Measurements from ENCODE around the gene MAP2K1.
A peak's percentile ranks its signal among the peaks of the same experiment; 100 is the strongest.
"Not testable (repeated sequence)": the region's sequence is repeated elsewhere in the genome, so short reads cannot be mapped to it uniquely, and the experiment has no call there.

Gene MAP2K1

DNA sequence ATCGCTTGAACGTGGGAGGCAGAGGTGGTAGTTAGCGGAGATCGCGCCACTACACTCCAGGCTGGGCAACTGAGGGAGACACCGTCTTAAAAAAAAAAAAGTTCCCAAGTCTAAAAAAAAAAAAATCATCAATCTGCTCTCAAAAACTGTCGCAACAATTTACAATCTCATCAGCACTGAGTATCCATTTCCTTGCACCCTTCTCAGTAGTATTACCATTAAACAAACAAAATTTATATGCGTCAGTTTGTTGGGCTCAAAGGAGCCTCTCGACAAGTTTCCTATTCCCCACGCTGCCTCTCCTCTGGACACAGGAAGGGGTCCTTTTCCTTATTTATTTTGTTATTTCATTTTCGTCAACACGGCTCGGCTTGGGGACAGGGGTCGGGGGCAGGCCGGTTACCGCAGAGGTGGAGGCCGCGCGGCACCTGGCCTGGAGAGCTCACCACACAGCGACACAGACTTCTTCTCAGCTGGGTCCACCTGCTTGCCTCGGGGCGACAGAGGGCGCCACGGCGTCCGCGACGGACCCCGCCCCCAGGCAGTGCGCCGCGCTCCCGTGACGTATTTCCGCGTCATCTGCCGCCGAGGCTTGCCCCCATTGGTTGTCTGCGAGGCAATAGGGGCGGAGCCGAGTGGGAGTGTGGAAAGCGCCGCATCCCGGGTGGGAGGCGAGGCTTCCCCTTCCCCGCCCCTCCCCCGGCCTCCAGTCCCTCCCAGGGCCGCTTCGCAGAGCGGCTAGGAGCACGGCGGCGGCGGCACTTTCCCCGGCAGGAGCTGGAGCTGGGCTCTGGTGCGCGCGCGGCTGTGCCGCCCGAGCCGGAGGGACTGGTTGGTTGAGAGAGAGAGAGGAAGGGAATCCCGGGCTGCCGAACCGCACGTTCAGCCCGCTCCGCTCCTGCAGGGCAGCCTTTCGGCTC is at the start of gene MAP2K1:
MAP2K1 (plus strand) TSS at position 709 of the 920 bp plus-strand sequence. CDS start 436 bp downstream, outside the sequence.
- peak; percentile 96 for DNase-seq (ENCODE audit: low read depth in 2 of 2, low spot score in 1 of 2)

DNA sequence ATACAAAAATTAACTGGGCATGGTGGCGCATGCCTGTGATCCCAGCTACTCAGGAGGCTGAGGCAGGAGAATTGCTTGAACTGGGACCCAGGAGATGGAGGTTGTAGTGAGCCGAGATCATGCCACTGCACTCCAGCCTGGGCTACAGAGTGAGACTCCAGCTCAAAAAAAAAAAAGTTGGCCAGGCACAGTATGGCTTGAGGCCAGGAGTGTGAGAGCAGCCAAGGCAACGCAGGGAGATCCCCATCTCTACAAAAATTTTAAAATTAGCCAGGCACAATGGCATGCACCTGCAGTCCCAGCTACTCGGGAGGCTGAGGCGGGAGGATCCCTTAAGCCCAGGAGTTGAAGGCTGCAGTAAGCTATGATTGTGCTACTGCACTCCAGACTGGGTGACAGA is 38.2 kb upstream of the MAP2K1 start:
- DNase-seq (ENCODE audit: low read depth in 2 of 2, low spot score in 1 of 2) = not testable (repeated sequence)

DNA sequence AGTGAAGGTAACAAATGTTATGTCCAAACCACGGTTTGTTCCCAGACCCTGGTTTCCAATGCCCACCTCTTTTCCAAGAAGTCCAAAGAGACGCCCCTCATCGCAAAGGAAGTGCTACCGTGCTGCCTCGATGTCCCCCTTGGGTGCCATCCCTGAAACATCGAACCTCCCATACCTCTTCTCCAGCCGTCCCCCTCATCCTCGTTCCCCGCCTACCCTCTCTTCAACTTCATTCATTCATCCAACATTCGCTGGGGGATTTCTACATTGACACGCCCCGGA is 30.7 kb upstream of the MAP2K1 start:
- no peak for DNase-seq (ENCODE audit: low read depth in 2 of 2, low spot score in 1 of 2)

DNA sequence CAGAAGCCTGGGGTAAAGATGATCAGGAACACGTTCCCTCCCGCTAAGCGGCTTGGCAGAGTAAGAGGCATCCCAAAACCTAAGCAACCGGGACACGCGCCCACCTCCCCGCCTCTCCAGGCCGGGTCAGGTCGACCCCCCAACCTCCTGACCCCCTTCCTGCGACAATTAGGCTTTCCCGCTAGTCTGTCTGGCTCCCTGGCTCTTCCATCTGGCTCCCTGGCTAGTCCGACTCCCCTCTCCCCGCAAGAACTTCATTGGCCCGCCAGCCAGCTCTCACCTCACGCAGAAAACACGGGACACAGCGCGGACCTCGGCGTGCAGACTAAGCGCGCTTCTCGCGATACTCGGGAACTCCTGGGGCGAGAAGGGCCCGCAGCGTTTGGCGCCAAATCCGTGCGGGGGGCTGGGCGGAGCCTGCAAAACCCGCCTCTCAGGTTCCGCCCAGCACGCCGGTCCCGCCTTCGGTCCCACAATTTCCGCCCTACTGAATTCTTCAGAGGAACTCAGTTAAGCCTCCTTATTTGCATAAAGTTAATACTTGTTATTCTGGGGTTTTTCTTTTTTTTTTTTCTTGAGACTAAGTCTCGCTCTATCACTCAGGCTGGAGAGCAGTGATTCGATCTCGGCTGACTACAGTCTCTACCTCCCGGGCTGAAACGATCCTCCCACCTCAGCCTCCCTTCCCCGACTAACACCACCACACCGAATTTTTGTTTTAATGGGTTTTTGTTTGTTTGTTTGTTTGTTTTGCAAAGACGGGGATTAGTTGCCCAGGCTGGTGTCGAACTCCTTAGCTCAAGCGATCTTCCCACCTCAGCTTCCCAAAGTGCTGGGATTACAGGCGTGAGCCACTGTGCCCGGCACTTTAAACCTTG is 30.1 kb upstream of the MAP2K1 start, which contains the start of gene TIPIN:
TIPIN (minus strand) TSS at position 327 of the 878 bp plus-strand sequence. CDS start 3,738 bp downstream, outside the sequence.
- DNase-seq (ENCODE audit: low read depth in 2 of 2, low spot score in 1 of 2) = peak; percentile 91 to 92

DNA sequence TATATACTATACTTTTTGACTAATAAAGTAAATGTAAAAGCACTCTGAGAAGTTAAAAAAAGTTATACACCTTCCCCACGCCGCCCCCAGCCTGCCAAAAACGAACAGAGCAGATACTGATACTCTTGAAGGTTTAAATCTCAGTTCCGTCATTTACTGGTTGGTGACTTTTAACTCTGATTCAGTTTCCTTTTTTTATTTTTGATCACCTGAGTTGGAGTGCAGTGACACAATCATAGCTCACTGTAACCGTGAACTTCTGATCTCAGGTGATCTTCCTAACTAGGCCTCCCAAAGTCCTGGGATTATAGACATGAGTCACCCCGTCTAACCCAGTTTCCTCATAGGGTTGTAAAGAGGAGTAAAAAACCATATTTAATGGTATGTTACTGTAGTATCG is 27.0 kb upstream of the MAP2K1 start:
- DNase-seq (ENCODE audit: low read depth in 2 of 2, low spot score in 1 of 2) = no peak

DNA sequence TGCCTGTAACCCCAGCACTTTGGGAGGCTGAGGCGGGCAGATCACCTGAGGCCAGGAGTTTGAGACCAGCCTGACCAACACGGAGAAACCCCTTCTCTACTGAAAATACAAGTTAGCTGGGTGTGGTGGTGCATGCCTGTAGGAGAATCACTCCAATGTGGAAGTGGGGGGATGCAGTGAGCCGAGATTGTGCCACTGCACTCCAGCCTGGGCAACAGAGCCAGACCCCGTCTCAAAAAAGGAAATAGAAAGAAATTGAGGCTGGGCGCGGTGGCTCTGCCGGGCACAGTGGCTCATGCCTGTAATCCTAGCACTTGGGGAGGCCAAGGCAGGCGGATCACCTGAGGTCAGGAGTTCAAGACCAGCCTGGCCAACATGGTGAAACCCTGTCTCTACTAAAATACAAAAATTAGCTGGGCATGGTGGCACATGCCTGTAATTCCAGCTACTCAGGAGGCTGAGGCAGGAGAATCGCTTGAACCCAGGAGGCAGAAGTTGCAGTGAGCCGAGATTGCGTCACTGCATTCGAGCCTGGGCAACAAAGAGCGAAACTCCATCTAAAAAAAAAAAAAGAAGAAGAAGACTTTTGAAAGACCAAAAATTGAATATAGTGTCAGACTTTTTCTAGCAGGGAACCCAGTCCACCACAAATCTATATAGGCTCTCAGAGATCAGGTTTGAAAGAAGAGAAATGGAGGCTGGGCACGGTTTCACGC is 24.8 kb upstream of the MAP2K1 start:
- not testable (repeated sequence) for DNase-seq (ENCODE audit: low read depth in 2 of 2, low spot score in 1 of 2)

DNA sequence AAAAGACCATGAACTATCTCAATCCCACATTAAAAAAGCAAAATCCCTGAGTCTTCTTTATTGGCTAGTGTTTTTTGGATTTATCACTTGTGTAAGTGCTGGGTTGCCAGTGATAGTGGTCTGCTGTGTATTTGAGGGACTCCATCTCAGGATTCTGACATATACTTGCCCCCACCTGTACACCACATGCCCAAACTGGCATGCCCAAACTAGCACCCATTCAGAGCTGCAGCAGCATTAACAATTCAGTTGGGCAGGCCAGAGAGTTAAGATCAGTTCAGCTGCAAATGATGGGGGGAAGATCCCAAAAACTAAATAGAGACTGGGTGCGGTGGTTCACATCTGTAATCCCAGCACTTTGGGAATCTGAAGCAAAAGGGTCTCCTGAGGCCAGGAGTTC is 23.9 kb upstream of the MAP2K1 start:
- no peak for DNase-seq (ENCODE audit: low read depth in 2 of 2, low spot score in 1 of 2)

DNA sequence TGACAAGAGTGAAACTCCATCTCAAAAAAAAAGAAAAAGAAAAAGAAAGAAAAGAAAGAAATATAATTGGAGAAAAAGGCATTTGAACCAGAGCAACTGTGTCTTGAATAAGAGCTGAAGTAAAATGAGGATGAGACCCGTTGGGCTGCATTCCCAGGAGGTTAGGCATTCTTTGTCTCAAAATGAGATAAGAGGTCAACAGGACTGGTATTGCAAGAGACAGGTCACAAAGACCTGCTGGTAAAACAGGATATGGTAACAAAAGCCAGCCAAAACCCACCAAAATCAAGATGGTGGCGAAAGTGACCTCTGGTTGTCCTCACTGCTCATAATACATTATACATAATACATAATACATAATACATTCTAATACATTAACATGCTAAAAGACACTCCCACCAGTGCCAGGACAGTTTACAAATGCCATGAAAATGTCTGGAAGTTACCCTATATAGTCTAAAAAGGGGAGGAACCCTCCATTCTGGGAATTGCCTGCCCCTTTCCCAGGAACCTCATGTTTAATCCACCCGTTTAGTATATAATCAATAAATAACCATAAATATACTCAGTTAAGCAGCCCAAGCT is 21.7 kb upstream of the MAP2K1 start:
- DNase-seq (ENCODE audit: low read depth in 2 of 2, low spot score in 1 of 2) = no peak

DNA sequence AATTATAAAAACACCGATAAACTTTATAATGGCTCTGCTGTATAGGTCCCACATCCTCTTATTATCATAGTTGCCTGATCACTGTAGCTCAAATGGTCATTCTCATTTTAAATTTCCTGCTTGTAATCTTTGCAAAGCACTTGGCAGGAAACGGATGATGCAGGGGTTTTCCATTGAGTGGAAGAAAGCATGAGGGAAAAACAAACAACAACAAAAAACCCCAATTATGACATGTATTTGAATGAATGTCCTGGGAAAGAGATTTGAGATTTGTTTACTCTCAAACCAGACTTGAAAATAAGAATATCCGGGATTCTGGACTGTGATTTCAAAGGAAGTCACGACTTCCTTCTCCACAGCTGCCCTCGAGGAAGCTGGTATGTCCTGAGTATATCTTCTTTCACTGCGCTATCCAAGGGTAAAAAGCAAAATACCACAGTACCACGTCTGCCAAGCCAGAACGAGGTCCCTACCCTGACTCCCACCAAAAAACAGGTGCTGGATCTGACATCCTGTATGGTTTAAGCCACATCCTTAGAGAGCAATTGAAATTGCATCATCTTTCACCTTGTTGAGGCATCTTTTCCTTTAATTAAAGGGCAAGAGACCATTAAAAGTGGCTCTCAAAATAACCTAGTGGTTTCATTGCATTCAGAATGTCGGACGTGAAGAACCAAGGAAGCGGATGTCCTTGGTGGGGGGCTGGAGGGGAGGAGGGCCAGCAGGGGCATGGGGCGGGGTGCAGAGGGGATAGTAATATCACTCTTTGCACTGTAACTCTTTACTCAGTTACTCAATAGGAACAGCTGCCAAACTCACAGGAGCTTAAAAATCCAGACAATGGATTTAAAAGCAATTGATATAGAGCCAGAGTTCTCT is 16.7 kb upstream of the MAP2K1 start:
- DNase-seq (ENCODE audit: low read depth in 2 of 2, low spot score in 1 of 2) = no peak

DNA sequence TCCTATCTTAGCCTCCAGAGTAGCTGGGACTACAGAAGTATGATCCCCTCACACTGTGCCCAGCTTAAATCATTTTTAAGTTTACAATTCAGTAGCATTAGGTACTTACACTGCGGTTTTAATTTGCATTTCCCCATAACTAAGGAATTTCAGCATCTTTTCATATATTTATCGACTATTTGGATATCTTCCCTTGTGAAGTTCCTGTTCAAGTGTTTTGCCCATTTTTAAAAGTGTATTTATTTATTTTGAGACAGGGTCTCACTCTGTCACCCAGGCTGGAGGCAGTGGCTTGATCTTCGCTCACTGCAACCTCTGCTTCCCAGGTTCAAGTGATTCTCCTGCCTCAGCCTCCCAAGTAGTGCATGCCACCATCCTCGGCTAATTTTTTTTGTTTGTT is 12.5 kb upstream of the MAP2K1 start:
- no peak for DNase-seq (ENCODE audit: low read depth in 2 of 2, low spot score in 1 of 2)

DNA sequence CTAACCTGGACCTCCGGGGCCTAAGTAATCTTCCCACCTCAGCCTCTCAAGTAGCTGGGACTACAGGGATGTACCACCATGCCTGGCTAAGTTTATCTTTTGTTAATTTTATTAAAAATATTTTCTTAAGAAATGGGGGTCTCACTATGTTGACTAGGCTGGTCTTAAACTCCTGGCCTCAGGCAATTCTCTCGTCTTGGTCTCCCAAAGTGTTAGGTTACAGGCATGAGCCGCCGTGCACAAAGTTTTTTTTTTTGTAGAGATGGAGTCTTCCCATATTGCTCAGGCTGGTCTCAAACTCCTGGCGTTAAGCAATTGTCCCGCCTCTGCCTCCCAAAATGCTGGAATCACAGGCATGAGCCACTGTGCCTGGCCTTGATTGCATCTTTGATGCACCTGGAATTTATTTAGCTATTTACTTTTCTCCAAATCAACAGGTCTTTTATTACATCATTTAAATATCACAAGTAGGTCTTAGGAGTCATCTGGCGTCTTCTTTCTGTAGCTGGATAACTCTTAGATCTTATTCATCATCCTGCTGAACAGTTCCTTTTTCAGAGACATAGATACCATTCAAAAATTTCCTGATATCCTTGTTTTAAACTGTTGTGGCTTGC is 7.8 kb upstream of the MAP2K1 start:
- no peak for DNase-seq (ENCODE audit: low read depth in 2 of 2, low spot score in 1 of 2)

DNA sequence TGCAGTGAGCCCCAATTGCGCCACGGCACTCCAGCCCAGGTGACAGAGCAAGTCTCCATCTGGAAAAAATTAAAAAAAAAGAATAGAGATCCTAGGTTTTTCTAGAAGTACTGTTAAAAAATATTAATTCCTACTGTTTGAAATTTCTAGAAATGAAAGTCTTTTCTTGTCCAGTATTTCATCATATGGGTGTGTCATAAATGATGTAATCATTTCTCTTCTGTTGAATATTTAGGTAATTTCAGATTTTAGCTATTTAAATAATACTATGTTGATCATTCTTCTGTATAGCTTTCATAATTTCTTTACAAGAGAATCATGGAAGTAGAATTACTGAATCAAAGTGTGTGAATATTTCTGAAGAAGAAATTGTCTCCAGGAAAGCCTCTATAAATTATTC is 5.3 kb upstream of the MAP2K1 start:
- DNase-seq (ENCODE audit: low read depth in 2 of 2, low spot score in 1 of 2) = not testable (repeated sequence)

DNA sequence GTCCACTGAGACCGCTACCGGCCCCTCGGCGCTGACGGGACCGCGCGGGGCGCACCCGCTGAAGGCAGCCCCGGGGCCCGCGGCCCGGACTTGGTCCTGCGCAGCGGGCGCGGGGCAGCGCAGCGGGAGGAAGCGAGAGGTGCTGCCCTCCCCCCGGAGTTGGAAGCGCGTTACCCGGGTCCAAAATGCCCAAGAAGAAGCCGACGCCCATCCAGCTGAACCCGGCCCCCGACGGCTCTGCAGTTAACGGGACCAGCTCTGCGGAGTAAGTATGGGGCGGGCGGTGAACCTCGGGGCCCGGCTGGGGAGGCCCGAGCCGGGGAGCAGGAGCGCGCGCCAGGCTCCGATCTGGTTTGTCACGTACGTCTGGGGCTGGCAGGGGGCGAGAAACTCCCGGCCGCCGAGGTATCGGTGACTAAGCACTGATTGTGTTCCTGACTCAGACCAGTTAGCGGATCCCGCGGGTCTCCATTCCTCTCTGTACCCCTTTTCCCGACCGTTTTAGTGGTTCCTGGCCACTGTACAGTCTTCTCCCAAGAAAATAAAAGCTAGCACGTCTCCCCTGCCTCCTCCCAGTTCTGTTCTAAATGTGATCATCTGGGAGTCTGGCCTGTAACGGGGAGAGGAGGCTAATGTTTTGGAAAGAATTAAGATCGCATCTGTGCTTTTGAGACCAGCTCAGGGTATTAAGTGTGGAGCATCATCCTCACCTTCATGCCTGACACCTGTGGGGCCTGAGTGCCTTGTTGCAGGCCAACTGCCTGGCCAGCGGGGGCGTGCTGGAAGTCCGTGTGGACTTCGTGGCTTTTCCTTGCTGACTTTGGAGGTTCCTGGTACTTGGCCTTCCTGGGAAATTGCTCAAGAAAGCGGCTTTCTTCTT is 691 bp downstream of the MAP2K1 start:
- peak; percentile 52 to 68 for DNase-seq (ENCODE audit: low read depth in 2 of 2, low spot score in 1 of 2)

DNA sequence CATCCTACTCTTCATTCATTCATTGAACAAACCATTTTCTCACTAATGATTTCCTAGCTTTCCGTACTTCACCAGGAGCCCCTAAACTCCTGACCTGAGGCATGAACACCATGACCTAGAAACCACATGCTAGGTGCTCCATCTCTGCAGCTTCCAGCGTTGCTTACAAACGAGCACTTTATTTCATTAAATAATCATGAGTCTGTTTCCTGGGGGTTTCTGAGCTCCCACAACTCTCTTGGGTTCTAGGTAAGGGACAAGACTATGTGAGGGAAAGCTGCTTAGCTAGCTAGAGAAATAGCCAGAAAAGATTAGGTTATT is 1.3 kb downstream of the MAP2K1 start:
- no peak for DNase-seq (ENCODE audit: low read depth in 2 of 2, low spot score in 1 of 2)

DNA sequence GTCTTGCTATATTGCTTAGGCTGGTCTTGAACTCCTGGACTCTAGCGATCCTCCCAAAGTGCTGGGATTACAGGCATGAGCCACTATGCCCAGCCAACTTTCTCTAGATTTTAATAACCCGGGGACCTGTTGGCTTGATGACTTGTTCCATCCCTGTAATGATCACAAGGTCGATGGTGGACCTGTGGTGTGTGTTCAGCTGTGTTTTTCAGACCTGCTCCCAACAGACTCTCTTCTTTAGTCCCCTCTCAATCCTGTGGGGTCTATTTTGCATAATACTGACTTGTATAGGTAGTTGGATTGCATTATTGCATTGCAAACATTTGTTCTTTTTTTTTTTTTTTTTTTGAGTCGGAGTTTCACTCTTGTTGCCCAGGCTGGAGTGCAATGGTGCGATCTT is 1.9 kb downstream of the MAP2K1 start:
- no peak for DNase-seq (ENCODE audit: low read depth in 2 of 2, low spot score in 1 of 2)

DNA sequence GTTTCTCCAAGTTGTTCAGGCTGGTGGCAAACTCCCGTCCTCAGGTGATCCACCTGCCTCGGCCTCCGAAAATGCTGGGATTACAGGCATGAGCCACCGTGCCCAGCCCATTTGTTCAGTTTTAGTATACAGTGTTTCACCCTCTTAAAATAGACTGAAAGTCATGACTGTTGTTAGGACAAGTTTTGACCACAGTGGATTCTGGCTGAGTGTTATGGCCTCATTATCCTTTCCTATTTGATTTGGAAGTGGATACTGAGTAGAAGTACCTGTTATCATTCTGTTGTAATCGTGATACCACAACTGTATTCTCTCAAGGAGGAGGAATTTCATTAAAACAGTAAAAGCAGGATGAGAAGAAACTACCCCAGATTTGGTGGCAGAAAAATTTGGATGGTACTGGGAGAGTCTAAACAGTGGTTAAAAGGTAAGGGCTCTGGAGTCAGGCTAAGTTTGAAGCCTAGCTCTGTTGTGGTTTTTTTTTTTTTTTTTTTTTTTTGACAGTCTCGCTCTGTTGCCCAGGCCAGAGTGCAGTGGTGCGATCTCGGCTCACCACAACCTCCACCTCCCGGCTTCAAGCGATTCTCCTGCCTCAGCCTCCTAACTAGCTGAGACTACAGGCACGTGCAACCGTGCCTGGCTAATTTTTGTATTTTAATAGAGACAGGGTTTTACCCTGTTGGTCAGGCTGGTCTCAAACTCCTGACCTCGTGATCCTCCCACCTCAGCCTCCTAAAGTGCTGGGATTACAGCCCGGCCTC is 2.6 kb downstream of the MAP2K1 start:
- no peak for DNase-seq (ENCODE audit: low read depth in 2 of 2, low spot score in 1 of 2)

DNA sequence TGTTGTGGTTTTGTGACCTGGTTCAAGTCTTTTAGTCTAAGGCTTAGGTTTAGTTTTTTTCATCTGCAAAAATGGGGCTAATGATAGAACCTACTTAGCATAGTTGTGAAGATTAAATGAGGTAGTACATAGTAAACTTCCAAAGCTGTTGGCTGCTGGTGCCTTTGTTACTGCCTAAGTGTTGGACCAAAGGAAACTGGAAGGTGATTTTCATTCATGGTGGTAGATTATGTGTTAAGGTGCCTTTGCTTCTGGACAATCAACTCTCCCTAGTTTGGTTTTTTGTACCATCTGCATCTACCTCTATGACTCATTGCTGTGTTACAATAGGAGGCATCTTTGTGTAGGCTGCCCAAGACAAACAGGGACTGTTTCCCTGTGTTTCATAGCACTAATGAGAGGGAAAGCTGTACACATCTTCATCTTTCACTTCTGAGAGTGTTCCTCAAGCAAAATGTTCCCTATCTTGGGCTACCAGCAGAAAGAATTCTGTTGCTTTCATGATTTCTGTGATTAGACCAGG is 3.2 kb downstream of the MAP2K1 start:
- DNase-seq (ENCODE audit: low read depth in 2 of 2, low spot score in 1 of 2) = no peak

DNA sequence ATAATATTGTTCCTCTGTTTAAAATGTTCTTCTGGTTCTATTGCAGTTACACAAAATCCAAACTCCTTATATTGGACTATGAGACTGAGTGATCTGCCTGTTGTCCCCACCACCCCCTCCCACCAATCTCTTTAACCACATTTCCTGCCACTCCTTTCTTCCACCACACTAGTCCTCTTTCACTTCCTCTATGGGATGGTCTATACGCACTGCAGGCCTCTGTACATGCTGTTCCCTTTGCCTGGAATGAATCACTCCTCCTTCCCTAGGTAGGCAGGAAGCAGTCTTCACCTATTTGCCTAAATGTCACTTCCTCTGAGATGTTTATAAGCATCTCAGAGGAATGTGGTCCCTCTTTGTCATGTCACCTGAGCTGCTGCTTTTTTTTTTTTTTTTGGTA is 4.0 kb downstream of the MAP2K1 start:
- no peak for DNase-seq (ENCODE audit: low read depth in 2 of 2, low spot score in 1 of 2)

Data from stimulated activated CD8-positive, alpha-beta memory T cell treated with anti-CD3 and anti-CD28 coated beads, Interleukin-4, amount 100 ng/mL, for 4 hours (primary cell).